NCI-H2081 treated with DMSO at 0.1 percent for 48 hours (cell line): ENCODE data around the gene PRR15L.
"Not testable (repeated sequence)": the region's sequence is repeated elsewhere in the genome, so short reads cannot be mapped to it uniquely, and the experiment has no call there.

Experiments used
- DNase-seq: peaks from one replicate; lab custom pipeline; 2025; lab: John Stamatoyannopoulos, UW

PRR15L gene

DNA sequence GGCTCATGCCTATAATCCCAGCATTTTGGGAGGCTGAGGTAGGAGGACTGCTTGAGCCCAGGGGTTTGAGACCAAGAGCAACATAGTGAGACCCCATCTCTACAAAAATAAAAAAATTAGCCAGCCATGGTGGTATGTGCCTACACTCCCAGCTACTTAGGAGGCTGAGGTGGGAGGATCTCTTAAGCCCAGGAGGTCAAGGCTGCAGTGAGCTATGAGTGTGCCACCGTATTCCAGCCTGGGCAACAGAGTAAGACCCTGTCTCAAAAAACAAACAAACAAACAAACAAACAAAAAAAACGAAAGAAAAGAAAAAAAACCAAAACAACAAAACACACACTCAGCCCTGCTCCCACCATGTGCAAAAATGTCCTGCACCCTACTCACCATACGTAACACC lies 22.2 kb downstream of the PRR15L start:
- DNase-seq, result not testable (repeated sequence)

DNA sequence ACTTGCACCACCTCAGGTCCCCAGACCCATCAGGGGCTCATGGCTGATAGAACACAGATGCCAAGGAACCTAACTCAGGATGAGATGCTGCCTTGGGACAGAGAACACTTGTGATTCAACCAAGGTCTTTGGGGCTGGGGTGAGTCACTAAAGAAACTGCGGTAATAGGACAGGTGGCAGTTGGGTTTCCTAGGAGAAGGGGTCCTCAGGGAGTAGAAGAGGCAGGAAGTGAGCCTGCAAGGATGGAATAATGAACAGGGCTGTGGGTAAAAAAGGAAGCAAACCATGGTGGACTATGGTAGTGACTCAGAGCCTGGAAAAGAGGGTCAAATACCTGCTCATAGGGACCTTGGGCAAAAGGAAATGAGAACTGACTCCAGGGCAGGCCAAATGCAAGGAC lies 22.8 kb downstream of the PRR15L start:
- no peak for DNase-seq

DNA sequence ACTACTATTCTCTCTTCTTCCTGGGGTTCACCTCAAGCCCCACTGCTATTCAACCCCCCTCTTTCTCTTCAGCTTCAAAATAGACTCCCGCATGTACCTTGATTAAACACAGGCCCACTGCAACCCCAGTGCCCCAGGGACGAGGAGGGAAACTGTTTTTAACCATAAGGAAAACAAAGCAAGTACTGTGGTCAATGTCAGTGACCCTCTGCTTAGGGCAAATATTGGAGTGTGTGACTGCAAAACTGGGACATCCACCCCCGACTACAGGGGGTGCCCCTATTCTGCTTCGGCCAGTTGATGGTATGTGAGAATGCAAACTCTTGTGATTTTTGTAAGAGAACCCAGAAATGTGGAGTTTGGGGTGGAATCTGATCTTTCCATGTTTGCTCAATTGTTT lies 25.8 kb downstream of the PRR15L start:
- no peak for DNase-seq

DNA sequence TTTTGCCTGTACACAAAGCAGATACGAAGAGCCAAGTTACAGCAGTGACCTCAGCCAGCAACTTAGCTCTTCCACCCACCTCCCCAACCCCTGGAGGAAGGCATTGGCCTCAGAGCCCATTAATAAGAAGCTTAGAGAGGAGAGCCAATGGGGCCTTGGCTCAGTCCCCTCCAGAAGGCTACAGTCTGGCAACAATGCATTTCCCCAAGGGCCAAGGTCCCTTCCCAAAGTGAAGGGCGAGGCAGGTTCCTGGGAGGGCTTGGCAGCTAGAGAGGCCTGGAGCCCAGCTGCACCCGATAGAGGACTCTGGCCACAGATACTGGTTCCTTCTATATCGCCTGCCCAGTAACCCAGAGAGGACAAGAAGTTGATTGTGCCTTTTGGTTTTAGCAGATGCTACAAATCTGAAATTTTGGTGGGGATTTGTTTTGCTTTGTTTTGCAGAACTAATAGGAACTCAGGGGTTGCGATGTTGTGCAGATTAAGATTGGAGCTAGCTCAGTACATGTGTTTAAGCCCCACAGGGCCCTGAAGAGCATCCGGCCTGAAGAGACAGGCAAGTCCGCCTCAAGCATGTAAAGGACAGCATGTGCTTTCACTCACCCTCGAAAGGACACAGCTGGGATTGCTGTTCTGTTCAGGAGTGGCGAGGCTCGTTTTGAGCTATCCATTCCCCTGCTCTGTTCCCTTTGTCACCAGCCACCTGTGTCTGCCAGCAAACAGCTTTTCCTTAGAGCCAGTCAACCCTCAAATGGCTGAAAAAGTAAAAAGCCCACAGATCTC lies 28.3 kb downstream of the PRR15L start:
- no peak for DNase-seq

- no peak for DNase-seq
These were observed 29.3 kb downstream of the PRR15L start for GRCh38 chr17:47928415-47928814.

DNA sequence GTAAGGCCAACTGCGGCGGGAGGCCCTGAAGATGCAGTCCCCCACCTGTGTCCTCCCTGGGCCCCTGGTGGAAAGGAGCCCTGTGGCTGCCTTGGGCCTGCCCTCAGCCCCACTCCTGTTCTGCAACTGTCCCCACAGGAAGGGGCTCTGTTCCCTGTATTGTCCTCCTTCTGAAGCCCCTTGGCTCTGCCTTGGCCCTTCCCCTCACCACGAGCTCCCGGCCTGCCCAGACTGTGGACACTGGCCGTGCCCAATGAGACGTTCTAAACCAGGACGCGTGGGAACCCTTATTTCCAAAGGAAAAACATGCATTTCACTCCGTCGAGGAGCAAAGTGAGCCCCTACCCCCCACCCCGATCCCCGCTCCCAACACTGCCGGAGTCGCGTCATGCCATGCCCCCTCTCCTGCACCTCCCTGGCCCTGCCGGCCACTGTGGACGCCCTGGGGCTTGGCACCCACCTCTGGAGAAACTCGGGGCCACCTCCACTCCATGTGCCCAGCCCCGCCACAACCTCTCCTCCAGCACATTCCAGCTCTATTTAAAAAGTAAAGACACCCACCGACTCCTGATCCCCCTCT lies 29.8 kb downstream of the PRR15L start:
- no peak for DNase-seq

DNA sequence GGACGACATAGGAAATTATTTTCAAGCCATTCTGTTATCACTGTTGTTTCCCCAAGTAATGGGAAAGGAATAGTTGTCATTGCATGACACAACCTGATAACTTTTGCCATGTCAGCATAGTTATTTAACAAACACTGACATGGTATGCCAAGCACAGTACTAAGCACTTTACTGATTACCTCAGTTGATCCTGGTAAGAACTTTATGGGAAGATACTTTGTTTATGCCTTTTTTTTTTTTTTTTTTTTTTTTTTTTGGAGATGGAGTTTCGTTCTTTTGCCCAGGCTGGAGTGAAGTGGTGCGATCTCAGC lies 32.0 kb downstream of the PRR15L start:
- DNase-seq, result no peak

DNA sequence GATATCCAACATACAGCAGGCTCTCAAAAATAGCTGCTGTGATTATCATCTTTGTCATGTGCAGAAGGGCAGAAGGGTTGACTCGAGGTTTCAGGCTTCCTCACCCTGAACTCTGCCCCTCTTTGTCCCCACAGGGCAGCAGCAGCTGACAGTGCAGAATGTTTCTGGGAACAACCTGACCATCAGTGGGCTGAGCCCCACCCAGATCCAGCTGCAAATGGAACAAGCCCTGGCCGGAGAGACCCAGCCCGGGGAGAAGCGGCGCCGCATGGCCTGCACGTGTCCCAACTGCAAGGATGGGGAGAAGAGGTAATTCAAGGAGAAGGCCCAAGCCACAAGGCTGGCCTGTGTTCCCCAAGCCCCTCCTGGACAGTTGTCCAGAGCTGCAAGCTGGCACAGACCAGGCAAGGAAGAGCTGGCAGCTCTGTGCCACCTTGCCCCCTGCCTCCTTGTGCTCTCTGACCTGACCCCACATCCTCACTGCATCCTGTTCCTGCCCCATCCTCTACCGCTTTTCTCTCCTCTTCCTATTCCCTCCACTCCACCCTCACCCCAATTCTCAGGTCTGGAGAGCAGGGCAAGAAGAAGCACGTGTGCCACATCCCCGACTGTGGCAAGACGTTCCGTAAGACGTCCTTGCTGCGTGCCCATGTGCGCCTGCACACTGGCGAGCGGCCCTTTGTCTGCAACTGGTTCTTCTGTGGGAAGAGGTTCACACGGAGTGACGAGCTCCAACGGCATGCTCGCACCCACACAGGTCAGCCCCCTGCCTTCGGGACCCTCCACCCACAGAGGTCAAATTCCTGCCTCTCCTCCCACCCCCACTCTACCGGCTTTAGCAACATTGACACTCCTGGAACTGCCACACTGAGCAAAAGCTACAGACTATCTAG lies 32.7 kb downstream of the PRR15L start:
- no peak for DNase-seq

- DNase-seq, result not testable (repeated sequence)
These were observed 37.8 kb downstream of the PRR15L start for GRCh38 chr17:47919889-47920288.

- no peak for DNase-seq
These were observed 38.7 kb downstream of the PRR15L start for GRCh38 chr17:47918991-47919390.

GRCh38 chr17:47918006-47918405 lies 39.7 kb downstream of the PRR15L start:
- DNase-seq, result no peak

- no peak for DNase-seq
These were observed 40.1 kb downstream of the PRR15L start for GRCh38 chr17:47917581-47917980.

GRCh38 chr17:47916489-47917208 lies 41.0 kb downstream of the PRR15L start:
- no peak for DNase-seq

DNA sequence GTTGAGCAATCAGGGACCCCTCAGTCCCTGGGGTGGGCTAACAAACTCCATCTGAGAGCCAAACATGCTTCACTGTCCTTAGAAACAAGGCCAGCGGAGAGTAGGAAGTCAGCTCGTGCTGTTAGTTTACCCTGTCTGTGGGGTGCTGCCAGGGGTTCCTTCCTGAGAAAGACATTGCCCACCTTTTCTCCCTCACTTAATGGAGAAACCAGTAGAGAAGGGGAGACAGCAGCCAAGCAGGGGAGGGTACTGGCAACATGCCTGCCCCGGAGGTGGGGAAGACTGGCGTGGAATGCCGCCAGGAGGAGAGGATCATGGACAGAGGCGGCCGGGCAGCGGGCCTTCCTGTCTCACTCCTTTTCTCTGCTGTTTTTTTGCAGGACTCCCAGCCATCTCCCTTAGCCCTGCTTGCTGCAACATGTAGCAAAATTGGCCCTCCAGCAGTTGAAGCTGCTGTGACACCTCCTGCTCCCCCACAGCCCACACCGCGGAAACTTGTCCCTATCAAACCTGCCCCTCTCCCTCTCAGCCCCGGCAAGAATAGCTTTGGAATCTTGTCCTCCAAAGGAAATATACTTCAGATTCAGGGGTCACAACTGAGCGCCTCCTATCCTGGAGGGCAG lies 41.8 kb downstream of the PRR15L start:
- DNase-seq, result no peak

GRCh38 chr17:47914306-47914948 lies 43.3 kb downstream of the PRR15L start:
- DNase-seq, result no peak

GRCh38 chr17:47913050-47913449 lies 44.6 kb downstream of the PRR15L start:
- DNase-seq, result no peak

GRCh38 chr17:47907932-47908562 lies 49.6 kb downstream of the PRR15L start:
- no peak for DNase-seq

DNA sequence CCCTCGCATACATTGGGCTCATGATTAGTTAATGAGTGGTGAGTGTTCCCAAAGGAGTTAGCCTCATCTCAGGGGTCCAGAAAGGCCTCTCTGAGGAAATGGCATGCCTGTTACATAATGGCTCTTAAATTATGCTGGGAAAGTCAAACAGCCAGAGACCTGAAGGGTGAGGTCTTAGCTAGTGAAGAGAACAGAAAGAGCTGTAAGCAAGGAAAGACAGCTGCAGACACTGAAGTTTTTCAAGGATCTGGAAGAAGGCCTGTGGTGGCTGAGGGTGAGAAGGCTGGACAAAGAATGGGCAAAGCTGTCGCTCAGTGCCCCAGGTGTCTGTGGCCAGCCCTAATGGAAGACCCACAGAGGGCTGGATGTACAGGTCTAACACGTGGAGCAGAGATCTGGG lies 51.2 kb downstream of the PRR15L start:
- DNase-seq, result no peak

GRCh38 chr17:47905221-47905733 lies 52.4 kb downstream of the PRR15L start:
- DNase-seq, result no peak

- no peak for DNase-seq
These were observed 55.5 kb downstream of the PRR15L start for GRCh38 chr17:47902039-47902744.
